KMS-11 (cell line): ENCODE measurements around the gene EXOSC5.

Source experiments
- H2AFZ ChIP-seq: fragments of 200-600 bp; sonication (generic); 2 replicates; pipeline ENCODE4 v1.6.1; 2016; ENCODE audit warnings: antibody characterized with exemption, mixed run types, low read depth
- H3K27ac ChIP-seq: fragments of 200-600 bp; sonication (generic); 2 replicates; pipeline ENCODE4 v1.6.1; 2016; ENCODE audit warnings: mild to moderate bottlenecking, mixed run types
- H3K27me3 ChIP-seq: fragments of 200-600 bp; sonication (generic); 2 replicates; pipeline ENCODE4 v1.6.1; 2017; ENCODE audit warnings: mild to moderate bottlenecking, low read depth, mixed run types, moderate library complexity; ENCODE audit not compliant: insufficient read depth
- H3K36me3 ChIP-seq: fragments of 200-600 bp; sonication (generic); 2 replicates; pipeline ENCODE4 v1.6.1; 2017; ENCODE audit warnings: mild to moderate bottlenecking, mixed run types; ENCODE audit not compliant: insufficient read depth
- H3K4me1 ChIP-seq: fragments of 200-600 bp; sonication (generic); 2 replicates; pipeline ENCODE4 v1.6.1; 2016; ENCODE audit warnings: mild to moderate bottlenecking, low read depth, mixed run types; ENCODE audit not compliant: poor library complexity, severe bottlenecking
- H3K4me2 ChIP-seq: fragments of 200-600 bp; sonication (generic); 2 replicates; pipeline ENCODE4 v1.7.0; 2016; ENCODE audit warnings: mild to moderate bottlenecking, mixed run types
- H3K4me3 ChIP-seq: fragments of 200-600 bp; sonication (generic); IDR thresholded peaks from 2 replicates; pipeline ENCODE4 v1.6.1; 2017; ENCODE audit warnings: low read depth, low read length, mixed read lengths; ENCODE audit not compliant: insufficient read depth
- H3K79me2 ChIP-seq: fragments of 200-600 bp; sonication (generic); 2 replicates; pipeline ENCODE4 v1.6.1; 2016; ENCODE audit warnings: low read depth, mixed run types; ENCODE audit not compliant: insufficient read depth
- H3K9ac ChIP-seq: fragments of 200-600 bp; sonication (generic); 2 replicates; pipeline ENCODE4 v1.6.1; 2016; ENCODE audit warnings: mild to moderate bottlenecking, mixed run types
- H4K20me1 ChIP-seq: fragments of 200-600 bp; sonication (generic); 2 replicates; pipeline ENCODE4 v1.6.1; 2016; ENCODE audit warnings: mild to moderate bottlenecking, mixed run types; ENCODE audit not compliant: insufficient read depth
- CTCF ChIP-seq: fragments of 200-600 bp; sonication (generic); conservative IDR thresholded peaks from 2 replicates; pipeline ENCODE4 v1.6.1; 2017; ENCODE audit warnings: low read depth, mild to moderate bottlenecking, antibody characterized with exemption, low read length, moderate library complexity, mixed read lengths

The EXOSC5 gene

GRCh38 chr19:41356984-41357739 is 40.0 kb downstream of the EXOSC5 start:
- H3K4me2 ChIP-seq: no peak overlapping the region
- no peaks in the 10 kb centered on the region for H3K27me3 ChIP-seq
- H3K79me2 ChIP-seq: peaks cover 11% of the 10 kb centered on the region; the same call in 1 of the 2 replicates
- no peak for TF ChIP-seq CTCF
- no peak overlapping the region for H3K4me3 ChIP-seq
- H3K27ac ChIP-seq: no peak overlapping the region
- H4K20me1 ChIP-seq: no peaks in the 10 kb centered on the region
- no peaks in the 10 kb centered on the region for H3K36me3 ChIP-seq
- H3K4me1 ChIP-seq: peaks cover 6% of the 10 kb centered on the region
- H3K9ac ChIP-seq: no peak overlapping the region
- no peak overlapping the region for H2AFZ ChIP-seq

- Histone ChIP-seq H3K9ac (no peak overlapping the region), H4K20me1 (no peaks in the 10 kb centered on the region), H3K27ac (no peak overlapping the region)
These were observed 41.4 kb downstream of the EXOSC5 start for GRCh38 chr19:41355802-41356201.

GRCh38 chr19:41355035-41355434 is 42.1 kb downstream of the EXOSC5 start:
- Histone ChIP-seq H3K36me3 (no peaks in the 10 kb centered on the region), H3K4me1 (peaks cover 18% of the 10 kb centered on the region), H3K79me2 (peaks cover 32% of the 10 kb centered on the region), H3K4me3 (no peak overlapping the region), H3K4me2 (no peak overlapping the region), H3K9ac (no peak overlapping the region), H3K27ac (no peak overlapping the region), H4K20me1 (no peaks in the 10 kb centered on the region), H3K27me3 (no peaks in the 10 kb centered on the region), H2AFZ (no peak overlapping the region)
- TF ChIP-seq CTCF: no peak

More at GRCh38 chr19:41355802-41356201, 41.4 kb downstream of the EXOSC5 start:
- no peaks in the 10 kb centered on the region for H3K27me3 ChIP-seq
- peaks cover 24% of the 10 kb centered on the region for H3K79me2 ChIP-seq
- H3K4me1 ChIP-seq: peaks cover 10% of the 10 kb centered on the region
- H3K4me2 ChIP-seq: no peak overlapping the region
- no peaks in the 10 kb centered on the region for H3K36me3 ChIP-seq
- no peak overlapping the region for H3K4me3 ChIP-seq
- H2AFZ ChIP-seq: no peak overlapping the region
- no peak for TF ChIP-seq CTCF

GRCh38 chr19:41354343-41354953 is 42.7 kb downstream of the EXOSC5 start:
- Histone ChIP-seq H3K4me2 (peak overlapping the region; percentile 85), H3K36me3 (no peaks in the 10 kb centered on the region; the same call in 1 of the 2 replicates), H3K4me1 (peaks cover 24% of the 10 kb centered on the region), H3K4me3 (no peak overlapping the region), H3K79me2 (peaks cover 38% of the 10 kb centered on the region), H3K27ac (no peak overlapping the region), H4K20me1 (no peaks in the 10 kb centered on the region), H3K9ac (no peak overlapping the region; the same call in 1 of the 2 replicates), H2AFZ (peak overlapping the region; percentile 13; the same call in 1 of the 2 replicates), H3K27me3 (no peaks in the 10 kb centered on the region)
- peak; percentile 40; the same call in 1 of the 2 replicates for TF ChIP-seq CTCF
